Measurements from ENCODE around the gene FXYD1.

GRCh38 chr19:35155981-35156672 lies 17.5 kb downstream of the FXYD1 start:
- TF ChIP-seq POLR2AphosphoS5 (IDR thresholded peaks at IDR 0.05; ENCODE audit: low read depth, low read length) (no peak), POLR2A (IDR thresholded peaks at IDR 0.05; ENCODE audit: low read depth, low read length) (no peak), TAF1 (IDR thresholded peaks at IDR 0.05; ENCODE audit: borderline replicate concordance, low read depth, low read length) (no peak)

Measured in GM12892 (cell line).